GM12891 (cell line): ENCODE results near the gene SPTBN1.

ENCODE experiments used
- POLR2A ChIP-seq: IDR thresholded peaks from 2 replicates; pipeline ENCODE4 v1.6.1; 2011; ENCODE audit warnings: low read depth, low read length, control low read depth
- TAF1 ChIP-seq: IDR thresholded peaks from 2 replicates; pipeline ENCODE4 v1.6.1; 2011; ENCODE audit warnings: low read depth, low read length, control low read depth

DNA sequence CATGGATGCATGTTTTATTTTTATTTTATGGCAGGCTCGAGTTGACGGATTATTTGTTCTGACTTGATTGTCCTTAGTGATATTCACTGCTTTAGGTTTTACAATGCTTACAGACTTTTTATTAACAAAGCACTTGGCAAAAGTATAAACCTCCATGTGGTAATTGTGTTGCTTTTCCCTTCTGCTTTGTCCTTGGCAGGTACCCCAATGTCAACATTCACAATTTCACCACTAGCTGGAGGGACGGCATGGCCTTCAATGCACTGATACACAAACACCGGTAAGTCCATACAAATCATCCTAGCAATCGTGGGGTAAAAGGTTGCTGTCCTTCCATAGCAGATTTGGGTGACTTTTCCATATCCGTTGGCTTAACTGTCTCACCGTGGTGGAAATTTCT lies 161.3 kb downstream of the SPTBN1 start:
- no peak for TF ChIP-seq POLR2A
- no peak for TF ChIP-seq TAF1
